ENCODE measurements around the gene VEGFB.

DNA sequence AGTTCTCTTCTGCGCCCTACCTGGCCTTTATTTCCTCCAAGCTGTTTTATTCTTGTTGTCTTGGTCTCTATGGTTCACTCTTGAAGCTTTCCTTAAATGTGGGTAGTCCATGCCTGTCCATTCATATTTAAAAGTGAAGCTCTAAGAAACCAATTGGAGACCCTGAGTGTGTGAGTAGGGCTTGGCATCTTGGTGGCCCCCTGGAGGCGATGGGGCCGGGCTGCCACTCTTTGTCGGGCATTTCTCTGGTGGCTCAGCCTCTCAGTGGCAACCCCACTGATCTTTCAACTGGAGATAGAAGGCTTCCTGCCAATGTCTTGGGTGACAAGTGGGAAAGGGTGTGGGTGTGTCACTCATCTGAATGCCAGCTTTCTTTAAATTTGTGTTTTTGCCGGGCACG is 17.5 kb upstream of the VEGFB start:
- TF ChIP-seq CTCF (IDR thresholded peaks at IDR 0.05): no peak
- TF ChIP-seq POLR2A (IDR thresholded peaks at IDR 0.05): no peak
